NCI-H1436 treated with DMSO at 0.1 percent for 48 hours (cell line): Measurements from ENCODE around the gene BGN.

Experiments
- DNase-seq: peaks from one replicate; lab custom pipeline; 2025; lab: John Stamatoyannopoulos, UW

Gene BGN

GRCh38 chrX:153504445-153505016 is 9.8 kb downstream of the BGN start:
- no peak for DNase-seq

DNA sequence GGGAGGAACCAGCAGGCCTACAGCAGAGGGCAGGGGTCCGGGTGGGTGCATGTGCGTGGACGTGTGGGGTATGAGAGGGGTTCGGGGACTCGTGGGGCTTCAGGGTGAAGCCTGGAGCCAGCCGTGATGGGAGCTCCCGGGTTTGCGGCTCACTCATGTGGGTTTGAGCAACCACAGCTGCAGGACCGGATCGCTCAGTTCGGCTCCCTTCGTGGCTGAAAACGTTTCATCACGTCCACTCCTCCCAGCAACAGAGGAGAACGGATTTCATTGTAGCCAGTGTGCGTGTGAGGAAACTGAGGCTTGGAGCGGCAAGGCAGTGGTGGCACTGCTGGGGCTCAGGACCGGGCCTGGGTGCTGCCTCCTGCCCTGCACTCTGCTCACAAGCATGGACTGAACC is 10.6 kb downstream of the BGN start:
- DNase-seq: no peak

- no peak for DNase-seq
Observed at GRCh38 chrX:153507484-153508178, 12.9 kb downstream of the BGN start.

DNA sequence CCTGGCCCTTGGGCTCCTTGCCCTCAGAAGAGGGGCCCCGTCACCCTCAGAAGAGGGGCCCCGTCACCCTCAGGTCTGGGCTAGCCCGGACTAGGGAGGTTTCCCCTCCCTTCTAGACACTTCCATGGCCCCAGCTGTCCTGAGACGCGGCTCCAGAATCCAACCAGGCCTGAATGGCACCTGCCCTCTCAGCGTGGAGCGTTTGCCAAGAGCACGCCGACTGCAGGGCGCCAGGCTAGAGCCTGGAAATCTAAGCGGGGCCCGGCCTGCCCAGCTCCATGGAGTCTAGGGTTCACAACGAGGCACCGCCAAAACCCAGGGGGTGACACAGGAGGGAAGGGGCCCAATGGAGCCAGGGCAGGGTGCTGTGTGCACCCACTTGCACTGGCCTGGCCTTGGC is 14.8 kb downstream of the BGN start:
- no peak for DNase-seq

GRCh38 chrX:153510383-153510782 is 15.6 kb downstream of the BGN start:
- no peak for DNase-seq

GRCh38 chrX:153511784-153512500 is 17.2 kb downstream of the BGN start:
- DNase-seq: no peak

DNA sequence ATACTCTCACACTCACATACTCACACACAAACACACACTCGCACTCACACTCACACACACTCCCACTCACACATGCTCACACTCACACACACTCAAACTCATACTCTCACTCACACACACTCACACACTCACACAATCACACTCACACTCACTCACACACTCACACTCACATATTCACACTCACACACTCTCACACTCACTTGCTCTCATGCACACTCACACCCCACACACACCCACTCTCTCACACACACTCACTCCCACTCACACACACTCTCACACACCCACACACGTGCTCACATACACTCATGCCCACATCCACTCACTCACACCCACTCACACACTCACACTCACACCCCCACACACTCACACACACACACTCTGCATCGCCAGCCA is 17.7 kb downstream of the BGN start:
- DNase-seq: no peak

DNA sequence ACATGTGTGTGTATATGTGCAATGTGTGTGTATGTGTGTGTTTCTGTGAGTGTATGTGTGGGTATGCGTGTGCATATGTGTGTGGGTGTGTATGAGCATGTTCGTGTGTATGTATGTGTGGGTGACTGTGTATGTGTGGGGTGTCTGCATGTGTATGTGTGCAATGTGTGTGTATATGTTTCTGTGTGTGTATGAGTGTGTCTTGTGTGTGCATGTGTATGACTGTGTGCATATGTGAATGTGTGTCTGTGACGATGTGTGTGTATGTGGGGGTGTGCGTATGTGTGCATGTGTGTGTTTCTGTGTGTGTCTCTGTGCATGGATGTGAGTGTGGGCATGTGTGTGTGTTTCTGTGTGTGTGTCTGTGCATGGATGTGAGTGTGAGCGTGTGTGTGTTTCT is 18.5 kb downstream of the BGN start:
- DNase-seq: no peak

GRCh38 chrX:153514259-153514658 is 19.5 kb downstream of the BGN start:
- DNase-seq: no peak

GRCh38 chrX:153515435-153515834 is 20.7 kb downstream of the BGN start:
- no peak for DNase-seq

- no peak for DNase-seq
Observed at GRCh38 chrX:153516073-153516472, 21.3 kb downstream of the BGN start.

DNA sequence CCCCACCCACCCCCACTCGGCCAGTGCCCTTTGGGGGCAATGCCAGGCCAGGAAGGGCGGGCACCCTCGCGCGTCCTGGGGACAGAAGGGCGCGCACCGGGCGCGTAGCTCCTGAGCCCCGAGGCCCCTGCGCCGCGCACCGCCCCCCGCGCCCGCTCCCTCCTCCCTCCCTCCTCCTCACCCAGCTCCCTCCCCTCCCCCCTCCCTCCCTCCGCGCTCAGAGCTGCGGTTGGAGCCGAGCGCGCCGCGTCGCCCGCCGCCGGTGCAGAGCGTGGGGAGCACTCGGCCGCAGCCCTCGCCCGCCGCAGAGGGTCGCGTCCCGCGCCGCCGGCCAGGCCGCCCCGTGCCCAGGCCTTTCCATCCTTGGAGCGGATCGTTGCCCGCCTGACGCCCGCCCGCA is 22.6 kb downstream of the BGN start, which contains the start of gene ATP2B3:
Gene ATP2B3 (plus strand): TSS at position 220 of the 400 bp plus-strand sequence. CDS start 18,606 bp downstream, outside the sequence.
- no peak for DNase-seq

DNA sequence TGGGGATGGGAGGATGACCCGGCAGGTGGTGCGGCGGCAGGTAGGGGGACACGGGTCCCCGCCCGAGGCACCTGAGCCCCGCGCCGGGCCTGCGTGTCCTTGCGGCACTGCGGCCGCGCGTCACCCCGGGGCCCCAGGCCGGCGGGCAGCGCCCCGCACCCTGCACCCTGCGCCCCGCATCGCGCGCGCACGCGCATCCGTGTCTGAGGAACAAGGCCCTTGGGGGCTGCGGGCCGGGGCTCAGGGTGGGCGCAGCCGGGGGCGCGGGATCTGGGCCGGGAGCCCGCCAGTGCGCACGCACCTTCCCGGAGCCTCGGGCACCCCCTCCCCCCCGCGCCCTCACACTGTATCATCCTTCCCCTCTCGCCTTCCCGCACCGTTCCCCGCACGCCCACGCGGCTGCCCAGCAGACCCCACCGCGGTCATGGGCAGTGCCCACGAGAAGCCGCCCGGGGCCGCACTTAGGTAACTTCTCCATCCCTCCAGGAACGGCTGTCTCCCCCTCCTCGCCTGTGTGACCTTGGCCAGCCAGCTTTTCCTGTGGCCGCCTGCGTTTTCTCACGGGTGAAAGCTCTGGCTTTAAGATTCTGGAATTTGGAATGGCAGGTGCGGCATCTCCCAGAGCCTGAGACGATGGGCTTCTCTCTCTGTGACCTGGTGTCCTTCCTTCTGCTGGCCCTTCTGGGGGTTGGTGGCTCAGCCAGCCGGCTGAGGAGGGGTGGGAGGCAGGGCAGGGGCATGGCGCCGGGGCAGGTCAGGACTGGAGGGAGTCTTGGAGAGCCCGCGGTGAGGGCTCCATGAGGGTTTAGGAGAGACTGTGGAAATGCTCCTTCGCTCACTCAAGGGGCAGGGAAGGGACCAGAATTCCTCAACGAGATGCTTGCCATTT is 23.4 kb downstream of the BGN start:
- DNase-seq: no peak

- DNase-seq: no peak
Observed at GRCh38 chrX:153519569-153520286, 24.9 kb downstream of the BGN start.

GRCh38 chrX:153520287-153520917 is 25.6 kb downstream of the BGN start:
- DNase-seq: no peak

DNA sequence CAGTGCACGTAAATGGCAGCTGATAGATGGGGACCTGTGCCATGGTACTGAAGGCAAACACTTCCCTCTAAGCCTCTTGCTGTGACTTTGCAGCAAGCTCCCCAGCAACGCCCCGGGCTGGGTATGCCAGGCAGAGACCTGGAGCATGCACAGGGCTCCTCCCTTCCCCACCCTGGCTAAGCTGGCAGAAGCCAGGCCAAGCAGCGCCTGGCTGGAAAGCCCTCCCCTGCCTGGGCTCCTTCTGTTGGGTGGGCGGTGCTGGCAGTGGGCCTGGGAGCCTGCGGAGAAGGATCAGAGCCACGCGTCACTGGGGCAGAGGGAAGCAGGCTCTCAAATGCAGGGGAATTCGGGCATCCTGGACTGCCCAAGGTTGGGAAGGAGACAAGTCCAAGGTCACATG is 26.3 kb downstream of the BGN start:
- no peak for DNase-seq

DNA sequence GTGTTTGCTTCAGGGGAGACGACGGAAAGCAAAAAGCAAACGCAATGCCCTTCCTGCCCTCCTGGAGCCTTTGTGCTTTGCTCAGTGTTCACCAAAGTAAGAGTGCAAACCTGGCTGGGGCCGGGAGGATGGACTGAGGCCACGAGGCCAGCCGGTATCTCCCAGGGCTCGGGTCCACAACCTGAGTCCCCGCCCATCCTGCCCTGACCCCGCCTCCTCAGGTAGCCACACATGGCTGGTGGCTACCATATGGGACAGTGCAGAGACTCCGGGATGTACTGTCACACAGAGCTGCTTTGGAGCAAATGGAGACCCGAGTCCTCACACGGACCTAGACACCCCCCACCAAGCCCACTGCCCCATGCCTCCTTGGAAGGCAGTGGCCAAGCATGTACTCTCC is 27.5 kb downstream of the BGN start:
- DNase-seq: no peak

DNA sequence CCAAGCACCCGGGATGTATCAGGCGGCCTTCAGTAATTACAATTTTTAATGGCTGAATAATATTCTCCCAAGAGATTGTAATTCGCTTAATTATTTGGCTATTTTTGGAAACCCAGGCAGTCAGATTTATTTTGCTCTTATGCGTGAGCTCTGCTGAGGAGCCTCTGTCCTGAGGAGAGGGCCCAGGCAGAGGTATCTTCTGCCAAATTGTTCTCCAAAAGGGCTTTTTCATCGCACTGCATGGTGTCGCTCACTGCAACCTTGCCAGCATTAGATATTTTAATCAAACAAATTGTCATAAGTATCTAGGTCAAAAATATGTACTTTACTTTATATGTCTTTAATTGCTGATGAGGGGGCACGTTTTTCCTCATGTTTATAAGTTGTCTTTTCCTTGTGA is 28.5 kb downstream of the BGN start:
- DNase-seq: no peak

DNA sequence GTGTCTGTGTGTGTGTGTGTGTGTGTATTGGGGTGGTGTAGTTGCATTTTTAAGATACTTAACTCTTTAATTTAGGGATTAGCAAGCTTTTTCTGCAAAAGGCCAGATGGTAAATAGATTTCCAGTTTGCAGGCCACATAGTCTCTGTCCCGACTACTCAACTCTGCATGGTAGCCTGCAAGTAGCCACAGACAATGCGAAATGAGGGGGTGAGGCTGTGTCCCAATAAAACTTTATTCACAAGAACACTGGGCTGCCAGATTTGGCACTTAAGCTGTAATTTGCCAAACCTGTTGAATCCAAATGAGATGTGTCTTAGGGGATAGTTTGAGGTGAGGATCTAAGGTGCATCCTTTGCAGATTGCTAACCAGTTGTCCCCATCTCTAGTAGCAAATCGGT is 29.5 kb downstream of the BGN start:
- no peak for DNase-seq

DNA sequence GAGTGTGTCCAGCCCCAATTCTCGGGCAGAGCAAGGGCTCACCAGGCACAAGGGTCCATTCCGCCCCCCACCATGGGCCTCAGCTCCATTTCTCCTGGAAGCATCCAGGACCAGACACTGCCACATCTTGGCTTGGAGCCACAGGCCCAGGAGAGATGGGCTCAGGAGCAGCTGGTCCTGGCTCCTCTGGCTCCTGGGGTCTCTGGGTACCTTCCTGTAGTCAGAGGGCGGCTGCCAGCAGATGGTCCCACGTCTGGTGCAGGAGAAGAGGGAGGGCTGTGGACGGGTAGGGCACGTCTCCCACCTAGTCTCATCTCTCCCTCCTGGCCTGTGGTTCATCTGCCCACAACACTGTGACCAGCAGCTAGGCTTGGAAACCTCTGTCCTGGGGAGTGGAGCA is 30.7 kb downstream of the BGN start:
- DNase-seq: no peak

DNA sequence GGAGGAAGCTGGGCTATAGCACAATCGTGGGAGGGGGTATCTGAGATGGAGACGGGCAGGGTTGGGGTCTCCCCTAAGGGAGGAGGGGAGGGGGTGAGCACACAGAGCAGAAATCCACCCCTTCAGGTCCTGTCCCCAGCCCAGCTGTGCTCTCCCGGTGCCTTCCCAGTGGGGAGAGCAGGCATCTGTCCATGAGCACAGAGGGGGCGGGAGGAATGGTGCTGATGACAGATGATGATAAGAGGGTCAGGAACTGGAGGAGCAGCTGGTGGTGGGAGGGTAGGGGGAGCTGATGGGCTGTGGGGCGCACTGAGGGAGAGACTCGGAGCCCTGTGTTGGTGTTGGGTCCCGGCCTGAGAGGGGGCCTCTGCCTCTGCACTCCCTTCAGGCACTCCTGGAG is 31.3 kb downstream of the BGN start:
- no peak for DNase-seq
